Kidney capillary endothelial cell (primary cell): ENCODE data around the gene NET1.

Experiments used
- DNase-seq: peaks from one replicate; pipeline ENCODE4 v3.0.0-alpha.2; 2018; ENCODE audit warnings: low spot score

The NET1 gene

DNA sequence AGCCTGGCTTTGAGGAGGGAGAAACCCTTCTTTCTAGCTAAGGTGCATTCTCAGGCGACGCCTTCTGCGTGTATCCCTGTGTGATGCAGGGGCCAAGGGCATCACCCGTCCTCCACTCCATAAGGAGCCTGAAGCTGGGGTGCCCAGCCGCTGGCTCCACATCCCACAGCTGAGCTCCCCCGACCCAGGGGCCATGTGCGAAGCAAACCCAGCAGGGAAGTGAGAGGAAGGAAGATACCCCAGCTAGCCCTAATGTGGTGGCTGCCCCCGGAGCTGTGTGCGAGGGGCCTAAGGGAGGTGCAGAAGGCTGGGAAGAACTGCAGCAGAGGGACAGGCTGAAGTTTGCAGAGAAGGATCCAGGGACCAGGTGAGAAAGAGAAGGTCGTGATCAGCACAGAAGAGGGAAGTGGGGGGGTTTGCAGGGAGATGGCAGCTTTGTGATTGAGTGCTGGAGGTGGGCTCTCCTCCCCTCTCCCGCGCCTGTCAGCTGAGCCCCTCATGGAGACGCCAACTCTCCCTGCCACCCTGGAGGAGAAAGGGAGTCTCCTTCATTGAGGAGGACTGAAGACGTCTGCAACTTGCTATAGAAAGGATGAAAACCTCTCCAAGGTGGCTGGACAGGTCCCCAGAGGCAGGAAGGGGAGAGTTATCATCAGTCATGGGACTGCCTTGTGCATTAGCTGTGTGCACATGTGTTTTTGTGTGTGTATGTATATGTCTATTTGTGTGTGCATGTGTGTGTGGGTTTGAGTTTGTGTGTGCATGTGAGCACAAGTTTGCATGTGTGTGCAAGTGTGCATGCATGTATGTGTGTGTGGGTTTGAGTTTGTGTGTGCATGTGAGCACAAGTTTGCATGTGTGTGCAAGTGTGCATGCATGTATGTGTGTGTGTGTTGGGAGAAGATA lies 90.5 kb downstream of the NET1 start:
- DNase-seq: no peak

DNA sequence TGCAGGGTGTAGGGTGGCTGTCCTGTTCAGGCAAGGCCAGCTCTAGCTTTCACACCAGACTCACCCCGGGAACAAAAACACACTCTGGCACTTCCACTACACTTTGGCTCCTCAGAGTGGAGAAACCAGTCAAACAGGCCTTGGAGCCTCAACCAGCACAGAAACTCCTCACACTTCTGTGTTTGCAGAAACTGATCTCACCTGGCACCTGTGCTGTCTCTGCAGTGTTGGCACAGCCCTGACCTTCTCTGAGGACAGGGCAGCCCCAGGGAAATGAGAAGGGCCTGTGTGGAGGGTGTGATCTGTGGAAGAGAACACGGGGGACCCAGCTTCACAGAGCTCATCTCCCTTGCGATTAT lies 91.1 kb downstream of the NET1 start:
- DNase-seq: no peak

DNA sequence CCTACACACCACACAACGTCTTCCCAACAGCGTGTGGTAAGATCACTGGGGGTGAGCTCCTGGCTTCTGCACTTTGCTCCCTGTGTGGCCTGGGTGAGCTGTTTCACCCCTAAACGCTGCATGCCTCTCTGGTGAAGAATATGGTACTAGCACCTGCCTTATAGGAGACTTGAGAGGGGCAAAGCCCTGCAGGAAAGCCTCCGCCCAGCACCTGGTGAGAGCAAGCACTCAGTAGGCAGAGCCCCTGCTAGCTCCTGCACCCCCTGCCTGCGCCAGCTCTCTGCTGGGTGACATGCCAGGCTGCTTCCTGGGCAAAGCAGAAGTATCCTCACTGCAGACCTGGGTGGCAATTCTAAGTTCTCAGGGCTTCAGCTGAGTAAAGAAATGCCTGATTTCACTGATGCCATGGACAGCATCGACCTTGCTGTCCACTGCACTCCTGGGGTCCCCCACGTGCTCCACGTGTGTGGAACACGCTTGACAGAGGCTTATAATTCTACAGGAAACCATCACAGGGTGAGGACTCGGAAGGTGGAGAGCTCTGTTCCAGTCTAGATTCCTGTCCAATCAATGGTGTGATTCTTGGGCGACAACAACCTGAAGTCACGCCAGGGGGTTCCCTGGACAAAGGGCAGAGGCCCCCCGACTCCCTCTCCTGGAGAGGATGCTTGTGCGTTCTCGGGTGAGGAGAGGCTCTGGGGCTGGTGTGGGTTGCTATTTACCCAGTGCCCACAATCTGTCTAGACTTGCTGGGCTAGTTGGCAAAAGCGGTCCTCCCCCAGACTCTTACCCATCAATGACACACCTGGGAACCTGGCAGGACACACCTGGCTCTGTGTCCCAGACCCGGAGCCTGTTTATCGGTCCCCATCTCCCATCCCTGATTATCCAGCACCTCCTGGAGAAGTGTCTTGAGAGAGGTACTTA lies 92.1 kb downstream of the NET1 start:
- DNase-seq: no peak

DNA sequence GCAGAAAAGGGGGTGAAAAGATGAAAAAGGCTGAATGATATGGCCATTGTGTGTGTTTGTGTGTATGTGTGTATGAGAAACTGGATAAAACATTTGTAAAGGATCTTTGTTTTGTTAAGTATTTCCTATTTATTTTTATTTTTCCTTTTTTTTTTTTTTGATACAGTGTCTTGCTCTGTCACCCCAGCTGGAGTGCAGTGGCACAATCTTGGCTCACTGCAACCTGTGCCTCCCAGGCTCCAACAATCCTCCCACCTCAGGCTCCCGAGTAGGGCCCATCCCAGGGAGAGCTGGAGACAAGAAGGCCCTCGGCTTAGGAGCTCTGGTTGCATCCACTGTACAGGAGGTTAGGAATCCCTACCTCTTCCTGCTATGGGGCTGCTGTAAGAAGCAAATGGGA lies 93.9 kb downstream of the NET1 start:
- no peak for DNase-seq

DNA sequence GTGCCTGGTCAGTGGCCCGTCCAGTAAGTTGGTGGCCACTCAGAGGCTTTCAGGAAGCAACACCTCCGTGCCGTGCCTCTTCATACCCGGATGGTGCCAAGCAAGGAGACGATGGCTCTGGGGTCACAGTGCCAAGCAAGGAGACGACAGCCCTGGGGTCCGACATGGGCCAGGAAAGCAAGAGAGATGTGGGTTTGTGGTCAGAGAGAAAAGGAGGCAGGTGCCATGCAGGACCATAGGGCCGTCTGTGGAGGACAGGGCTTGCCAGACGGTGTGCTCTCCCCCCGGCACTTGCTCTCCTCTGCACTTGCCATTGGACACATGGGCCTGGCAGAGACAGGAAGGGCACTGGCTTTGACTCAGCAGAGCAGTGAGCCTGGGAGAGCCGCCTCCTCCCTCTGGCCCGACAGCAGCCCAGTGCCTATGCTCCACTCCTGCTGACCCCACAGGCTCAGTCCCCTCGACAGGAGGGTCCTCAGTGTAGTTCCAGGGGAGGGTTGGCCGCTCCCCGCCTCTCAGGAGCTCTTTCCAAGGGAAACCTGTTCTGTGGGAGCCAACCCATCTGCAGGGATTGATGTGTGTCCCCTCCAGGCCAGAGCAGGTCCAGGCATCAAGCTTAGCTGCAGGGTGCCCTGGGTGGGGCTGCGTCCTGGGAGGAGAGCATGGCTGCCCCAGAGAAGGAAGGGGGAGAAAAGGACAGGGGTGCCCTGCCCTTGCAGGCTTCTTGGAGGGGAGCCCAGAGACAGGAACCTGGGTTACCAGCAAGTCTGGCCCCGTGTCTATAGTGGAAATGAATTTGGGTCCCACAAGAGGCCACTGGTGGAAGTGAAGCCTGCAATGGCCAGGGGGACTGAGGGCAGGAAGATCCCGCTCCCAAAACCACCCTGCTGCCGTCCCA lies 94.6 kb downstream of the NET1 start:
- DNase-seq: no peak

DNA sequence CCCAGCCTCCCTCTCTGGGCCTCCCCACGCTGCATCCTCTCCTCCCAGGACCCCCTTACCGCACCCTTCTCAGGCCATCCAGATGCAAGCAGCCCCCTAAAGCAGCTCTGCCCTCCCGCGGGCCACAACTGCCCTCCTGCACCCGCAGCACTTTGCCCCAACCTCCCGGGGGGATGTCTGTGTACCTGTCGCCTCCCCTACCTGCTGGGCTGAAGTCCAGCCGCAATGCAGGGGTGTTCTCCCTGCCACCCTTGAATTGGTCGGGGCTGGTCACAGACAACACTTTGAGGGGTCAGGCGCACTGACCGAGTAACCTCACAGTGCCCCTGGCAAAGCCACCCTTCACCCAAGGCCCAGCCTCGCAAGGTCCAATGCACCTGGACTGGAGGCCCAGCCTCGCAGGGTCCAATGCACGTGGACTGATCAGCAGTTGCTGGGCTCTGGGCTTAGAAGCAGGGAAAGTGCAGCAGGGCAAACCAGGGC lies 95.3 kb downstream of the NET1 start:
- DNase-seq: no peak

DNA sequence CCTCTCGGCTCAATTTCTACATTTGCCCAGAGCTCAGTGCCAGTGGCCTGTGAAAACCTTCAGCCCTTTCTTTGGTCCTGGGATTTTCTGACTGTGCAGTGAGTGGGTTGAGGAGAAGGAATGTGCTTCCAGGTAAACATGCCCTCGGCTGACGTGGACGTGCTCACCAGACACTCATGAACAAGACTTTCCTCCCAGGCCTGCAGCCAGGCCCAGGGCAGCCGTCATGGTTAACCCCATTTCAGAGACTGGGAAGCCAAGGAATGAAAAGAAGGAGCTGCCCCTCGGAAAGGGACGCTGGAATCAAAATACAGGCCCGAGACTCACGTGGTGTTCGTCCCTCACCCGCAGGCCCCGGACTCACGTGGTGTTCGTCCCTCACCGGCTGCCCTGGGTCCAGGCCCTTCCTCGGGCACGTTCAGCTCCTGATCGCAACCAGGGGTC lies 95.8 kb downstream of the NET1 start:
- no peak for DNase-seq
